OCI-LY7 (cell line): ENCODE measurements around the gene YOD1. TPM values are rescaled to one million over a fixed set of nuclear protein-coding genes. Genes with fewer than 3 reads are reported as not detected.

Experiments
- BruUV-seq: library from RNA; stranded (reverse); fragments of 400-500 nt; replicated peaks from 2 replicates; lab custom pipeline; 2021; lab: Mats Ljungman, UMichigan
- CTCF ChIA-PET: fragments of 300-600 bp; sonication (Branson Sonifier 250); formaldehyde crosslinking; loops from one replicate; lab custom pipeline; 2022; ENCODE audit warnings: antibody characterized with exemption; ENCODE audit not compliant: unreplicated experiment; lab: Charles Lee
- POLR2A ChIA-PET: fragments of 300-600 bp; sonication (Branson Sonifier 250); formaldehyde crosslinking; loops from one replicate; lab custom pipeline; 2022; ENCODE audit warnings: antibody characterized with exemption; lab: Charles Lee
- DNase-seq: peaks from one replicate; pipeline ENCODE4 v3.0.0-alpha.2; 2015; ENCODE audit warnings: low spot score
- H2AFZ ChIP-seq: fragments of 200-600 bp; sonication (generic), shearing (Covaris generic); 2 replicates; pipeline ENCODE4 v1.6.1; 2014; ENCODE audit warnings: mild to moderate bottlenecking, antibody characterized with exemption, low read length, moderate library complexity
- H3K27ac ChIP-seq: fragments of 200-600 bp; sonication (generic); 2 replicates; pipeline ENCODE4 v1.5.1; 2014; ENCODE audit warnings: mixed run types, low read depth, mild to moderate bottlenecking, moderate library complexity, low read length, inconsistent platforms; ENCODE audit not compliant: poor library complexity, severe bottlenecking
- H3K36me3 ChIP-seq: fragments of 200-600 bp; sonication (generic); 2 replicates; pipeline ENCODE4 v1.6.1; 2014; ENCODE audit warnings: mild to moderate bottlenecking, antibody characterized with exemption, low read length, moderate library complexity, mixed read lengths; ENCODE audit not compliant: insufficient read depth
- H3K4me1 ChIP-seq: fragments of 200-600 bp; sonication (generic); 2 replicates; pipeline ENCODE4 v1.5.1; 2014; ENCODE audit warnings: mild to moderate bottlenecking, low read length; ENCODE audit not compliant: insufficient read depth, poor library complexity, severe bottlenecking
- H3K4me2 ChIP-seq: fragments of 200-600 bp; sonication (generic); 2 replicates; pipeline ENCODE4 v1.6.1; 2014; ENCODE audit warnings: mild to moderate bottlenecking, low read length
- H3K4me3 ChIP-seq: fragments of 200-600 bp; sonication (generic); 2 replicates; pipeline ENCODE4 v1.5.1; 2014; ENCODE audit warnings: mild to moderate bottlenecking, low read depth, low read length; ENCODE audit not compliant: poor library complexity, severe bottlenecking
- H3K79me2 ChIP-seq: fragments of 200-600 bp; sonication (generic); 2 replicates; pipeline ENCODE4 v1.6.1; 2016; ENCODE audit warnings: low read depth, mild to moderate bottlenecking, low read length, moderate library complexity, mixed read lengths; ENCODE audit not compliant: insufficient read depth
- H3K9me2 ChIP-seq: fragments of 200-600 bp; sonication (generic); 2 replicates; pipeline ENCODE4 v1.6.1; 2016; ENCODE audit warnings: mild to moderate bottlenecking, low read length, mixed read lengths; ENCODE audit not compliant: insufficient read depth
- H3K9me3 ChIP-seq: fragments of 200-600 bp; sonication (generic); 2 replicates; pipeline ENCODE4 v1.6.1; 2014; ENCODE audit warnings: mild to moderate bottlenecking, mixed run types, low read length, mixed read lengths
- H4K20me1 ChIP-seq: fragments of 200-600 bp; sonication (generic); 2 replicates; pipeline ENCODE4 v1.6.1; 2014; ENCODE audit warnings: mild to moderate bottlenecking, antibody characterized with exemption, low read length, moderate library complexity, mixed read lengths; ENCODE audit not compliant: insufficient read depth
- CTCF ChIP-seq: fragments of 200-600 bp; sonication (generic); conservative IDR thresholded peaks from 2 replicates; pipeline ENCODE4 v1.5.1; 2014; ENCODE audit warnings: mild to moderate bottlenecking, antibody characterized with exemption, low read length, moderate library complexity, mixed read lengths
- EZH2phosphoT487 ChIP-seq: fragments of 200-600 bp; sonication (generic); IDR thresholded peaks from 2 replicates; pipeline ENCODE4 v1.6.1; 2018; ENCODE audit warnings: low read depth, borderline replicate concordance, mild to moderate bottlenecking, mixed run types, antibody characterized with exemption, low read length, moderate library complexity, mixed read lengths
- intact Hi-C: fragments of 100-400 bp; cut with micrococcal nuclease; formaldehyde crosslinking; loops from one replicate; pipeline ENCODE4 v1.10.0; 2022; ENCODE audit not compliant: unreplicated experiment
- total RNA-seq, 2 experiments: library from RNA; depleted of rRNA in 1 of 2; stranded (reverse); fragments of >200 nt in 1 of 2; shearing (Covaris generic) in 1 of 2; gene quantifications; 2 replicates each; pipeline ENCODE4 v1.2.3, GENCODE V29; 2014 to 2022

Gene YOD1
- total RNA-seq, 2 experiments from 2014 or later = 16.2 to 16.5 TPM

DNA sequence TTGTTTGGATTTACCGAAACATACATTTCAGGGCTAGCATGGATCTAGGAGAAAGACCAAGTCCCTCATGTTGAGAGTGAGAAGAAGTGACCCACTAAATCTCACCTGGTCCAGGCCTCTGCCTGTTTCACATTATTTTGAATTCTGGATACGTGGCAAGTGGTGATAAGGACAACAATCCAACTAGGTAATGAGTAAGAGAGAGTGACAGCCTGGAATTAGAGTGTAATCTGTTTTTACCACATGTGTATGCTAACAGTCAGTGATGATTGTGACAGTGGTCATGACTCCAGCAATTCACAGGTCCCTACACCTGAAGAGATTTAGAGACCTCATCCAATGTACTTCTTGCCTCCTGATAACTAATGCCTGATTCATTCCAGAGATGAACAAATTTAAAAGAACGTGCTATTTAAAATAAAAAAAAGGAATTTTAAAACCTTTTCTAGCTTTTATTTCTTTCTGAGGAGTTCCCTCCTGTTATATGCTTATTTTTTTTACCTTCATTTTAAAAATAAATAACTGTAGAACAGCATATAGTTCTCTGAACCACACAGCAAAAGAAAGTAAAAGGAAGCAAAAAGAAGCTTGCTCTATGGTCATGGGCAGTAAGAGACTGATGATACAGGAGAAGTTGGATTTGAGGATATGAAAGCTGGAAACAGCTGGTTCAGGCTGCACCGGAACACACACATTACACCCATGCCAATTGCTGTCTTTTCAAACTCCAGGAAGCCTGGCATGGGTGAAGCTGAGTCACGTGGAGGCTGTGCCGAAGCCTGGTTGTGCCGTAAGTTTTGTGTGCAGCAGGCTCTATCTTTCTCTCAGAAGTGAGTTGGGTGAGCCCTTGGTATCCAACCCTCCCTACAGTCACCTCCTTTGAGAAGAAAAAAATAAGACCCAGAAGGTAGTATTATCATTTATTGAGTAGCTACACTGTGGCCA is 33.1 kb downstream of the YOD1 start:
- no peaks in the 10 kb centered on the region for H3K4me1 ChIP-seq
- H3K27ac ChIP-seq = no peak overlapping the region
- POLR2A ChIA-PET = interaction anchor here (0.5 to 1.5 kb wide), 2 partner anchors 9 to 13 kb away, joined by 3 to 4 read pairs; no protein-coding TSS in a partner anchor
- H3K9me3 ChIP-seq = no peaks in the 10 kb centered on the region
- TF ChIP-seq CTCF (no peak), EZH2phosphoT487 (no peak)
- no TSS peak for BruUV-seq
- DNase-seq = no peak
- no peak overlapping the region for H3K4me3 ChIP-seq
- no peaks in the 10 kb centered on the region for H4K20me1 ChIP-seq
- CTCF ChIA-PET = no interaction called here
- H3K79me2 ChIP-seq = no peaks in the 10 kb centered on the region
- H3K9me2 ChIP-seq = no peaks in the 10 kb centered on the region
- intact Hi-C loops = no loop called here
- H2AFZ ChIP-seq = no peak overlapping the region
- no peaks in the 10 kb centered on the region for H3K36me3 ChIP-seq
- H3K4me2 ChIP-seq = no peak overlapping the region

DNA sequence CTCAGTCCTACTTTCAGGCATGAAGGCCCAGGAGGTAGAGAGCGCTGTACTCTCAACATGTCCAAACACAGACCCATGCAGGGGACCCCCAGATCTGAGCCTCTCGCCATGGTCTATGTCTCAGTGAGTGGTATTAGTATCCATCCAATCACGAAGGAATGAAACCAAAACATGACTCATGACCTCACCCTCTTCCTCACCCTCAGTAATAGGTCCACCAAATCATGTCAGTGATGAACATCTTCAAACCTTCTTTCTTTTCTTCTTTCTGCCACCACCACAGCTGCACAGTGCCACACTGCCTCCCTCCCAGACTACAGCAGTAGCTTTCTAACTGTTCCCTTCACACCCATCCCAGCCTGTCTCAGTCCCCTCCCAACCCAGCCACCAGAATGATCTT is 35.2 kb downstream of the YOD1 start:
- Histone ChIP-seq H3K9me3 (no peaks in the 10 kb centered on the region), H3K9me2 (no peaks in the 10 kb centered on the region), H3K36me3 (no peaks in the 10 kb centered on the region), H4K20me1 (no peaks in the 10 kb centered on the region), H3K4me3 (no peak overlapping the region), H3K79me2 (no peaks in the 10 kb centered on the region), H2AFZ (no peak overlapping the region), H3K27ac (no peak overlapping the region), H3K4me1 (no peaks in the 10 kb centered on the region), H3K4me2 (no peak overlapping the region)
- TF ChIP-seq EZH2phosphoT487 (no peak), CTCF (no peak)
- intact Hi-C loops = no loop called here
- ChIA-PET CTCF (no interaction called here), POLR2A (no interaction called here)
- BruUV-seq = no TSS peak
- no peak for DNase-seq

DNA sequence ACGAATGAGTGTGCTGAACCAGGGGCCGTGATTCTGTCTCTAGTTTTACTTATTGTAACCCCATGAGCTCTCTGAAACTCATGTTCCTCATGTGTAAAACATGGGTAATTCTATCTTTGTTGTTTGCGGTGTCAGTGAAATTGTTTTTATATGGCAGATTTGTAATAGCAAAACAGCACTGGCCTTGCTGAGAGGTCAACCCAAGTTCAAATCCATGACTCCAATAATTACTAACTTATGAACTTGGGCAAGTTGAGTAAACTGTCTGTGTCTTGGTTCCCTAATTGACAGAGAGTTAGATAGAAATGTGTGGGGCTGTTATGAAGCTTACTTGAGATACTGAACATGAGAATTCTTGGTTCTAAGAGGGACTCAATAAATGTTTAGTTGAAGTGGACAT is 36.3 kb downstream of the YOD1 start:
- Histone ChIP-seq H3K79me2 (no peaks in the 10 kb centered on the region), H3K4me1 (no peaks in the 10 kb centered on the region), H3K4me2 (no peak overlapping the region), H4K20me1 (no peaks in the 10 kb centered on the region), H3K4me3 (no peak overlapping the region), H3K9me2 (no peaks in the 10 kb centered on the region), H3K36me3 (no peaks in the 10 kb centered on the region), H3K9me3 (no peaks in the 10 kb centered on the region), H2AFZ (no peak overlapping the region), H3K27ac (no peak overlapping the region)
- no TSS peak for BruUV-seq
- intact Hi-C loops = no loop called here
- DNase-seq = no peak
- POLR2A ChIA-PET = interaction anchor here (0.6 to 1.4 kb wide), 3 partner anchors 12 to 170 kb away, joined by 3 read pairs; no protein-coding TSS in a partner anchor
- CTCF ChIA-PET = no interaction called here
- TF ChIP-seq EZH2phosphoT487 (no peak), CTCF (no peak)
